HK-2 (cell line): ENCODE results near the gene ST3GAL3.

Experiments used
- DNase-seq: peaks from one replicate; pipeline ENCODE4 v3.0.0-alpha.2; 2018; ENCODE audit not compliant: unreplicated experiment

The ST3GAL3 gene

GRCh38 chr1:43878854-43879253 lies 171.5 kb downstream of the ST3GAL3 start:
- no peak for DNase-seq

- DNase-seq, result no peak
Measured at GRCh38 chr1:43879414-43879813, 172.1 kb downstream of the ST3GAL3 start.

GRCh38 chr1:43879996-43880395 lies 172.7 kb downstream of the ST3GAL3 start:
- no peak for DNase-seq

GRCh38 chr1:43880604-43881003 lies 173.3 kb downstream of the ST3GAL3 start:
- DNase-seq, result no peak

GRCh38 chr1:43881415-43881814 lies 174.1 kb downstream of the ST3GAL3 start:
- no peak for DNase-seq

- DNase-seq, result no peak
Measured at GRCh38 chr1:43882763-43883162, 175.4 kb downstream of the ST3GAL3 start.

GRCh38 chr1:43883321-43883720 lies 176.0 kb downstream of the ST3GAL3 start:
- DNase-seq, result no peak

- no peak for DNase-seq
Measured at GRCh38 chr1:43885279-43885801, 178.0 kb downstream of the ST3GAL3 start.

- DNase-seq, result no peak
Measured at GRCh38 chr1:43887748-43888147, 180.4 kb downstream of the ST3GAL3 start.

GRCh38 chr1:43890815-43891214 lies 183.5 kb downstream of the ST3GAL3 start:
- DNase-seq, result no peak

- no peak for DNase-seq
Measured at GRCh38 chr1:43893006-43893405, 185.7 kb downstream of the ST3GAL3 start.

GRCh38 chr1:43898981-43899380 lies 191.6 kb downstream of the ST3GAL3 start:
- no peak for DNase-seq

- no peak for DNase-seq
Measured at GRCh38 chr1:43900386-43900785, 193.1 kb downstream of the ST3GAL3 start.

GRCh38 chr1:43901196-43901961 lies 194.0 kb downstream of the ST3GAL3 start:
- no peak for DNase-seq

- DNase-seq, result no peak
Measured at GRCh38 chr1:43902058-43902831, 194.9 kb downstream of the ST3GAL3 start.

- no peak for DNase-seq
Measured at GRCh38 chr1:43904660-43905551, 197.6 kb downstream of the ST3GAL3 start.

- DNase-seq, result no peak
Measured at GRCh38 chr1:43908226-43908625, 200.9 kb downstream of the ST3GAL3 start.

- no peak for DNase-seq
Measured at GRCh38 chr1:43908858-43909257, 201.5 kb downstream of the ST3GAL3 start.

GRCh38 chr1:43910343-43910742 lies 203.0 kb downstream of the ST3GAL3 start:
- DNase-seq, result no peak

GRCh38 chr1:43912607-43913006 lies 205.3 kb downstream of the ST3GAL3 start:
- no peak for DNase-seq

- no peak for DNase-seq
Measured at GRCh38 chr1:43913051-43913501, 205.7 kb downstream of the ST3GAL3 start.
